Trophoblast cell (in vitro differentiated cells and primary cell): ENCODE results near the gene CUL2.

Source experiments
- DNase-seq, 2 donors: peaks; one replicate each; pipeline ENCODE4 v3.0.0-alpha.2; 2016
- H2AFZ ChIP-seq: 2 replicates; pipeline ENCODE4 v1.6.1; 2013; ENCODE audit warnings: low read length, moderate library complexity, mild to moderate bottlenecking; ENCODE audit not compliant: insufficient read depth, poor library complexity
- H2AK5ac ChIP-seq: 2 replicates; pipeline ENCODE4 v1.6.1; 2013; ENCODE audit warnings: mild to moderate bottlenecking, low read length
- H2BK120ac ChIP-seq: 2 replicates; pipeline ENCODE4 v1.6.1; 2013; ENCODE audit warnings: low read length, mild to moderate bottlenecking, moderate library complexity; ENCODE audit not compliant: insufficient read depth, poor library complexity
- H2BK12ac ChIP-seq: 2 replicates; pipeline ENCODE4 v1.6.1; 2013; ENCODE audit warnings: mild to moderate bottlenecking, low read length, moderate library complexity
- H2BK5ac ChIP-seq: 2 replicates; pipeline ENCODE4 v1.6.1; 2013; ENCODE audit warnings: low read length, low read depth, moderate library complexity, mild to moderate bottlenecking; ENCODE audit not compliant: poor library complexity
- H3K14ac ChIP-seq: 2 replicates; pipeline ENCODE4 v1.6.1; 2013; ENCODE audit warnings: mild to moderate bottlenecking, low read length
- H3K18ac ChIP-seq: 2 replicates; pipeline ENCODE4 v1.6.1; 2013; ENCODE audit warnings: mild to moderate bottlenecking, low read length
- H3K23ac ChIP-seq: 2 replicates; pipeline ENCODE4 v1.6.1; 2013; ENCODE audit warnings: low read length
- H3K27ac ChIP-seq: 2 replicates; pipeline ENCODE4 v1.5.1; 2013; ENCODE audit warnings: low read depth, mild to moderate bottlenecking, inconsistent platforms, low read length, moderate library complexity
- H3K27me3 ChIP-seq: 2 replicates; pipeline ENCODE4 v1.6.1; 2013; ENCODE audit warnings: inconsistent platforms, mild to moderate bottlenecking, low read length, moderate library complexity; ENCODE audit not compliant: insufficient read depth
- H3K36me3 ChIP-seq, 2 experiments: 1 replicate in 1 of 2; 2 replicates in 1 of 2; pipeline ENCODE4 v1.6.1; 2013; ENCODE audit warnings: low read length in 2 of 2, mild to moderate bottlenecking in 2 of 2, moderate library complexity in 1 of 2; ENCODE audit not compliant: insufficient read depth in 2 of 2, control insufficient read depth in 1 of 2
- H3K4ac ChIP-seq: 2 replicates; pipeline ENCODE4 v1.6.1; 2013; ENCODE audit warnings: low read depth, mild to moderate bottlenecking, low read length, moderate library complexity
- H3K4me1 ChIP-seq, 2 experiments: 1 replicate in 1 of 2; 2 replicates in 1 of 2; pipeline ENCODE4 v1.6.1; 2013; ENCODE audit warnings: low read length in 2 of 2, mild to moderate bottlenecking in 2 of 2, moderate library complexity in 1 of 2; ENCODE audit not compliant: insufficient read depth in 2 of 2, control insufficient read depth in 1 of 2
- H3K4me2 ChIP-seq: 2 replicates; pipeline ENCODE4 v1.6.1; 2013; ENCODE audit warnings: inconsistent platforms, mild to moderate bottlenecking, low read length, moderate library complexity
- H3K4me3 ChIP-seq: 2 replicates; pipeline ENCODE4 v1.5.1; 2013; ENCODE audit warnings: mild to moderate bottlenecking, low read depth, low read length, inconsistent platforms
- H3K79me1 ChIP-seq: one replicate; pipeline ENCODE4 v1.6.1; 2013; ENCODE audit warnings: low read length
- H3K79me2 ChIP-seq: 2 replicates; pipeline ENCODE4 v1.6.1; 2013; ENCODE audit warnings: low read length, mild to moderate bottlenecking; ENCODE audit not compliant: control insufficient read depth, insufficient read depth, poor library complexity
- H3K9ac ChIP-seq: 2 replicates; pipeline ENCODE4 v1.6.1; 2013; ENCODE audit warnings: mild to moderate bottlenecking, low read length
- H3K9me3 ChIP-seq: 2 replicates; pipeline ENCODE4 v1.6.1; 2013; ENCODE audit warnings: low read depth, mild to moderate bottlenecking, control low read depth, inconsistent platforms, low read length; ENCODE audit not compliant: insufficient read depth
- H4K12ac ChIP-seq: 2 replicates; pipeline ENCODE4 v1.6.1; 2013; ENCODE audit warnings: low read depth, mild to moderate bottlenecking, low read length, moderate library complexity
- H4K8ac ChIP-seq: 2 replicates; pipeline ENCODE4 v1.6.1; 2013; ENCODE audit warnings: low read depth, mild to moderate bottlenecking, low read length, moderate library complexity
- H4K91ac ChIP-seq: one replicate; pipeline ENCODE4 v1.6.1; 2013; ENCODE audit warnings: low read depth, mild to moderate bottlenecking, low read length, moderate library complexity
- WGBS: extraction: QIAGEN DNeasy Blood & Tissue Kit; methylation state at CpG from one replicate; pipeline ENCODE4 v1.1.7; 2013; ENCODE audit warnings: missing lambda C conversion rate; ENCODE audit not compliant: insufficient read length, insufficient coverage; ENCODE audit errors: extremely low coverage; 5-methylcytosine and 5-hydroxymethylcytosine counted together

The CUL2 gene

GRCh38 chr10:35019041-35020024 is 70.8 kb downstream of the CUL2 start:
- no peaks in the 10 kb centered on the region for H3K79me1 ChIP-seq
- no peak overlapping the region for H2BK12ac ChIP-seq
- no peak overlapping the region for H2BK120ac ChIP-seq
- H3K4ac ChIP-seq = no peak overlapping the region
- no peak overlapping the region for H4K91ac ChIP-seq
- no CpG with 5 or more reads among the region's 8 CpGs for WGBS
- no peaks in the 10 kb centered on the region for H3K4me1 ChIP-seq
- no peak overlapping the region for H3K4me3 ChIP-seq
- no peak for DNase-seq
- H3K23ac ChIP-seq = no peak overlapping the region
- H3K14ac ChIP-seq = no peak overlapping the region
- no peaks in the 10 kb centered on the region for H3K79me2 ChIP-seq
- H4K12ac ChIP-seq = no peak overlapping the region
- no peak overlapping the region for H3K9ac ChIP-seq
- no peak overlapping the region for H2BK5ac ChIP-seq
- no peak overlapping the region for H4K8ac ChIP-seq
- H2AFZ ChIP-seq = no peak overlapping the region
- H3K36me3 ChIP-seq = peaks cover 8 to 13% of the 10 kb centered on the region in 2 experiments
- H3K18ac ChIP-seq = no peak overlapping the region
- no peaks in the 10 kb centered on the region for H3K9me3 ChIP-seq
- H2AK5ac ChIP-seq = no peak overlapping the region
- H3K27ac ChIP-seq = no peak overlapping the region
- H3K27me3 ChIP-seq = no peaks in the 10 kb centered on the region
- H3K4me2 ChIP-seq = no peak overlapping the region

DNA sequence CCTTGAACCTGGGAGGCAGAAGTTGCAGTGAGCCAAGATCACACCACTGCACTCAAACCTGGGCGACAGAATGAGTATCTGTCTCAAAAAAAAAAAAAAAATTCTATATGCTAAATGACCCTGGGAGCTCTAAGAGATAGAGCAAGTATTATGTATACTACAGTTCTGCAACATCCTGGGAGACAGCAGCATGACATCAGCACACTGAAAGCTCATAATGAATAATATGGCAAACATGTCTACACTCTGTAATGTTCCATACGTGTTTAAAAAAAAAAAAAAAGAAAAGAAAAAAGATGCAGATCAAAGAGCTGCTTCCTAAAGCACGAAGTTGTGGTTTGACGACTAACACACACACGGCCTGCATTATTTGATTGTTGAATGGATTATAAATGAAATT is 72.5 kb downstream of the CUL2 start:
- WGBS = no CpG with 5 or more reads among the region's 5 CpGs
- H2BK5ac ChIP-seq = no peak overlapping the region
- H3K9me3 ChIP-seq = no peaks in the 10 kb centered on the region

GRCh38 chr10:35015843-35016408 is 74.2 kb downstream of the CUL2 start:
- H3K4me3 ChIP-seq = no peak overlapping the region
- no peak overlapping the region for H3K9ac ChIP-seq
- no CpG with 5 or more reads among the region's 5 CpGs for WGBS
- no peaks in the 10 kb centered on the region for H3K4me1 ChIP-seq
- H3K18ac ChIP-seq = no peak overlapping the region
- no peaks in the 10 kb centered on the region for H3K27me3 ChIP-seq
- DNase-seq = no peak
- no peaks in the 10 kb centered on the region for H3K79me2 ChIP-seq
- no peaks in the 10 kb centered on the region for H3K79me1 ChIP-seq
- H3K9me3 ChIP-seq = no peaks in the 10 kb centered on the region
- H2BK12ac ChIP-seq = no peak overlapping the region
- no peak overlapping the region for H4K91ac ChIP-seq
- no peak overlapping the region for H3K27ac ChIP-seq
- no peak overlapping the region for H3K14ac ChIP-seq
- H3K4ac ChIP-seq = no peak overlapping the region
- H2AFZ ChIP-seq = no peak overlapping the region
- no peak overlapping the region for H2BK5ac ChIP-seq
- no peak overlapping the region for H2AK5ac ChIP-seq
- no peak overlapping the region for H4K8ac ChIP-seq
- H4K12ac ChIP-seq = no peak overlapping the region
- H2BK120ac ChIP-seq = no peak overlapping the region
- H3K4me2 ChIP-seq = no peak overlapping the region
- H3K36me3 ChIP-seq = peaks cover 4 to 9% of the 10 kb centered on the region in 2 experiments
- H3K23ac ChIP-seq = no peak overlapping the region

More for the DNA sequence above, 72.5 kb downstream of the CUL2 start:
- Histone ChIP-seq H3K79me1 (no peaks in the 10 kb centered on the region), H3K18ac (no peak overlapping the region), H3K4me3 (no peak overlapping the region), H3K36me3 (peaks cover 4 to 9% of the 10 kb centered on the region in 2 experiments), H3K27ac (no peak overlapping the region), H3K27me3 (no peaks in the 10 kb centered on the region), H2BK12ac (no peak overlapping the region), H2BK120ac (no peak overlapping the region), H3K4me2 (no peak overlapping the region), H3K23ac (no peak overlapping the region), H4K12ac (no peak overlapping the region), H2AK5ac (no peak overlapping the region), H3K14ac (no peak overlapping the region), H3K4me1 (no peaks in the 10 kb centered on the region), H3K79me2 (no peaks in the 10 kb centered on the region), H2AFZ (no peak overlapping the region), H4K8ac (no peak overlapping the region), H4K91ac (no peak overlapping the region), H3K9ac (no peak overlapping the region), H3K4ac (no peak overlapping the region)
- DNase-seq = no peak

DNA sequence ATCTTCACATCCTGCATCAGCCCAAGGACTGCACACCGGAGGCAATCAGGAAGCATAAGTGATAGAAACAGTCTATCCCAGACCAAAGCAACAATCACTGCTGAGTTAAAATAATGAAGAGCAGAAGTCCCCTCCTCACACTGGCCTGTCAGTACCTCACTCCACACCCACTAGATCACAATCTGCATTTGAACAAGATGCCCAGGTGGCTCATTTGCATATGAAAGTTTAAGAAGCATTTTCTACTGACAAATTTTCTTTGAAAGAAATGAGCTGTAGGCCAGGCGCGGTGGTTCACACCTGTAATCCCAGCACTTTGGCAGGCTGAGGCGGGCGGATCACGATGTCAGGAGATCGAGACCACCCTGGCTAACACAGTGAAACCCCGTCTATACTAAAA is 77.4 kb downstream of the CUL2 start:
- no peak for DNase-seq
- no peak overlapping the region for H2BK120ac ChIP-seq
- H4K91ac ChIP-seq = no peak overlapping the region
- H3K4me1 ChIP-seq = no peaks in the 10 kb centered on the region
- no peak overlapping the region for H4K8ac ChIP-seq
- no peak overlapping the region for H2AK5ac ChIP-seq
- no peak overlapping the region for H3K23ac ChIP-seq
- H3K79me2 ChIP-seq = no peaks in the 10 kb centered on the region
- H3K27ac ChIP-seq = no peak overlapping the region
- no peak overlapping the region for H2BK12ac ChIP-seq
- H4K12ac ChIP-seq = no peak overlapping the region
- H3K36me3 ChIP-seq = peaks cover 8 to 9% of the 10 kb centered on the region in 2 experiments
- no peak overlapping the region for H3K4me2 ChIP-seq
- H3K9me3 ChIP-seq = no peaks in the 10 kb centered on the region
- no peak overlapping the region for H3K9ac ChIP-seq
- no peak overlapping the region for H2BK5ac ChIP-seq
- H3K27me3 ChIP-seq = no peaks in the 10 kb centered on the region
- H3K4ac ChIP-seq = no peak overlapping the region
- no peak overlapping the region for H2AFZ ChIP-seq
- no peaks in the 10 kb centered on the region for H3K79me1 ChIP-seq
- H3K4me3 ChIP-seq = no peak overlapping the region
- no peak overlapping the region for H3K14ac ChIP-seq
- no peak overlapping the region for H3K18ac ChIP-seq
- WGBS = no CpG with 5 or more reads among the region's 8 CpGs
